HL-60 (cell line): ENCODE results near the gene KLHDC10.

ENCODE experiments used
- DNase-seq, 2 experiments: peaks; one replicate each; pipeline ENCODE4 v3.0.0-alpha.2; 2010 to 2020; ENCODE audit warnings: low read depth in 1 of 2, low spot score in 1 of 2
- H3K27ac ChIP-seq: fragments of 250-450 bp; sonication (Bioruptor Pico); replicated peaks from 2 replicates; pipeline ENCODE4 v1.5.1; 2020; ENCODE audit warnings: mild to moderate bottlenecking, moderate library complexity
- H3K27me3 ChIP-seq: fragments of 250-450 bp; sonication (Bioruptor Pico); 2 replicates; pipeline ENCODE4 v1.5.1; 2021; ENCODE audit warnings: mild to moderate bottlenecking, moderate library complexity; ENCODE audit not compliant: insufficient read depth, poor library complexity, severe bottlenecking
- H3K4me3 ChIP-seq: replicated peaks from 2 replicates; pipeline ENCODE4 v1.5.1; 2011; ENCODE audit warnings: mild to moderate bottlenecking, control low read depth, low read length; ENCODE audit not compliant: insufficient read depth
- GABPA ChIP-seq: IDR thresholded peaks from 2 replicates; pipeline ENCODE4 v1.6.1; 2012; ENCODE audit warnings: low read depth
- POLR2AphosphoS5 ChIP-seq: IDR thresholded peaks from 2 replicates; pipeline ENCODE4 v1.6.1; 2012; ENCODE audit warnings: low read depth
- REST ChIP-seq: IDR thresholded peaks from 2 replicates; pipeline ENCODE4 v1.6.1; 2012; ENCODE audit warnings: low read depth; ENCODE audit not compliant: insufficient replicate concordance
- SPI1 ChIP-seq: IDR thresholded peaks from 2 replicates; pipeline ENCODE4 v1.6.1; 2012; ENCODE audit warnings: low read depth, mild to moderate bottlenecking, borderline replicate concordance
- TF ChIP-seq, protein P1 (sequence below): IDR thresholded peaks from one replicate; pipeline ENCODE4 v1.5.1; 2011; ENCODE audit warnings: low read length, control low read depth, inconsistent platforms; ENCODE audit not compliant: insufficient read depth

KLHDC10 gene

GRCh38 chr7:130099331-130099730 is 29.0 kb downstream of the KLHDC10 start:
- H3K4me3 ChIP-seq: no peak overlapping the region
- TF ChIP-seq SPI1 (no peak), GABPA (no peak), REST (no peak), POLR2AphosphoS5 (no peak)
- TF ChIP-seq, protein P1, sequence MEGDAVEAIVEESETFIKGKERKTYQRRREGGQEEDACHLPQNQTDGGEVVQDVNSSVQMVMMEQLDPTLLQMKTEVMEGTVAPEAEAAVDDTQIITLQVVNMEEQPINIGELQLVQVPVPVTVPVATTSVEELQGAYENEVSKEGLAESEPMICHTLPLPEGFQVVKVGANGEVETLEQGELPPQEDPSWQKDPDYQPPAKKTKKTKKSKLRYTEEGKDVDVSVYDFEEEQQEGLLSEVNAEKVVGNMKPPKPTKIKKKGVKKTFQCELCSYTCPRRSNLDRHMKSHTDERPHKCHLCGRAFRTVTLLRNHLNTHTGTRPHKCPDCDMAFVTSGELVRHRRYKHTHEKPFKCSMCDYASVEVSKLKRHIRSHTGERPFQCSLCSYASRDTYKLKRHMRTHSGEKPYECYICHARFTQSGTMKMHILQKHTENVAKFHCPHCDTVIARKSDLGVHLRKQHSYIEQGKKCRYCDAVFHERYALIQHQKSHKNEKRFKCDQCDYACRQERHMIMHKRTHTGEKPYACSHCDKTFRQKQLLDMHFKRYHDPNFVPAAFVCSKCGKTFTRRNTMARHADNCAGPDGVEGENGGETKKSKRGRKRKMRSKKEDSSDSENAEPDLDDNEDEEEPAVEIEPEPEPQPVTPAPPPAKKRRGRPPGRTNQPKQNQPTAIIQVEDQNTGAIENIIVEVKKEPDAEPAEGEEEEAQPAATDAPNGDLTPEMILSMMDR: no peak
- no peak overlapping the region for H3K27ac ChIP-seq
- DNase-seq: no peak
- no peaks in the 10 kb centered on the region for H3K27me3 ChIP-seq

DNA sequence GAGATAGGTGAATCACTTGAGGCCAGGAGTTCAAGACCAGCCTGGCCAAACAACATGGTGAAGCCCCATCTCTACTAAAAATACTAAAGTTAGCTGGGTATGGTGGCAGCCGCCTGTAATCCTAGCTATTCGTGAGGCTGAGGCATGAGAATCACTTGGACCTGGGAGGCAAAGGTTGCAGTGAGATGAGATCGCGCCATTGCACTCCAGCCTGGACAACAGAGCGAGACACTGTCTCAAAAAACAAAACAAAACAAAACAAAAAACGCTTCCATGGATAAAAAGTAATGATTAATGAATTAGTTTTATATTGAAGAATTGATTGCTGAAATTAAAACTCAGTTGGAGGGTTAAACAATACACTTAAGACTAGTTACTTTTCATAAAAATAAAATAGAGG is 32.3 kb downstream of the KLHDC10 start:
- TF ChIP-seq GABPA (no peak), SPI1 (no peak), POLR2AphosphoS5 (no peak), REST (no peak)
- TF ChIP-seq, protein P1: no peak
- DNase-seq: no peak
- no peak overlapping the region for H3K4me3 ChIP-seq
- H3K27ac ChIP-seq: no peak overlapping the region
- no peaks in the 10 kb centered on the region for H3K27me3 ChIP-seq

GRCh38 chr7:130107949-130108674 is 37.8 kb downstream of the KLHDC10 start:
- TF ChIP-seq GABPA (no peak), REST (no peak), SPI1 (no peak), POLR2AphosphoS5 (no peak)
- TF ChIP-seq, protein P1: no peak

More at GRCh38 chr7:130107949-130108674, 37.8 kb downstream of the KLHDC10 start:
- no peak for DNase-seq
- Histone ChIP-seq H3K27ac (no peak overlapping the region), H3K4me3 (no peak overlapping the region), H3K27me3 (no peaks in the 10 kb centered on the region)
